Measurements from ENCODE around the gene CLDN7. TPM values are rescaled to one million over a fixed set of nuclear protein-coding genes. Genes with fewer than 3 reads are reported as not detected.

CLDN7 gene
- total RNA-seq, 2 experiments from 2014 or later, result 1.1 to 1.2 TPM

DNA sequence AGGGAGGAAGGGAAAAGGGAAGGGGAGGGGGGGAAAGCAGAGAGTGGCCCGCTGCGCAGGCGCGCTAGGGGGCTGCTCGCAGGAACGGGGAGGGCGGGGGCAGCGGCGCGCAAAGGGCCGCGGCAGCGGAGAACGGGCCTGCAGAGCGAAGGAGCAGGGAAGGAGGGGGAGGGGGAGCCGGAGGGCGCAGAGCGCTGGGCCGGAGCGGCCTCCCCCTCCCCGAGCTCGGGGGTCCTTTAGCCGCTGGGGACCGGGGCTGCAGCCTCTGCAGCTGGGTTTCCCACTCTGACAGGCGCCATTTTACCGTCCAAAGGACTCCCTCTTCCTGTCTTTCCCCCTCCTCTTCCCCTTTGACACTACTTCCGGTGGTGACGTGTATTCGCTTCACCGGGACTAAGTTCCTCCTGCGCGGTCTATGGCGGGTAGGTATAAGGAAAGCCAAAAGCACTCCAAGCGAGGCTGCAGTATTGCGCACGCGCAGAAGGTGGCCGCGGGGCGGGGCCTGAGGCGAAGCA is 10.6 kb downstream of the CLDN7 start, which contains the start of gene CTDNEP1:
TSS of gene CTDNEP1 (minus strand) at position 74 of the 515 bp plus-strand sequence. CDS start 438 bp downstream, outside the sequence.
- H3K27ac ChIP-seq (ENCODE audit: low read depth in 1 of 2, low read length in 2 of 2), result peak within 1 kb of the TSS; percentile 99
- H3K4me3 ChIP-seq (ENCODE audit: low read length), result peak within 1 kb of the TSS; percentile 71
- ATAC-seq (ENCODE audit: poor library complexity) (peak; percentile 88), DNase-seq (peak in 13 of 14 experiments; percentile 96 to 99 (median 99))
- CTCF ChIA-PET, result interaction anchor here (1.4 to 1.7 kb wide), 3 partner anchors 9 to 37 kb away, joined by 3 to 4 read pairs (median 4); partner anchors contain the start of gene GABARAP
- Mint-ChIP-seq H3K27me3 (no peaks in the 10 kb centered on the region), H3K4me3 (peak within 1 kb of the TSS; percentile 94), H3K4me1 (ENCODE audit: low read depth) (peaks cover 45% of the 10 kb centered on the region), H3K27ac (peak within 1 kb of the TSS; percentile 100), H3K36me3 (ENCODE audit: low read depth) (peaks cover 53% of the 10 kb centered on the region), H3K9me3 (no peaks in the 10 kb centered on the region)
- no peaks in the 10 kb centered on the region for H3K9me3 ChIP-seq (ENCODE audit: control insufficient read depth in 1 of 2, insufficient read depth in 1 of 2, low read length in 2 of 2)
- peaks cover 36% of the 10 kb centered on the region for H3K4me1 ChIP-seq (ENCODE audit: insufficient read depth, low read length)
- no peaks in the 10 kb centered on the region for H3K27me3 ChIP-seq (ENCODE audit: control insufficient read depth in 1 of 2, insufficient read depth in 2 of 2, low read length in 2 of 2)
- TF ChIP-seq, protein P1, sequence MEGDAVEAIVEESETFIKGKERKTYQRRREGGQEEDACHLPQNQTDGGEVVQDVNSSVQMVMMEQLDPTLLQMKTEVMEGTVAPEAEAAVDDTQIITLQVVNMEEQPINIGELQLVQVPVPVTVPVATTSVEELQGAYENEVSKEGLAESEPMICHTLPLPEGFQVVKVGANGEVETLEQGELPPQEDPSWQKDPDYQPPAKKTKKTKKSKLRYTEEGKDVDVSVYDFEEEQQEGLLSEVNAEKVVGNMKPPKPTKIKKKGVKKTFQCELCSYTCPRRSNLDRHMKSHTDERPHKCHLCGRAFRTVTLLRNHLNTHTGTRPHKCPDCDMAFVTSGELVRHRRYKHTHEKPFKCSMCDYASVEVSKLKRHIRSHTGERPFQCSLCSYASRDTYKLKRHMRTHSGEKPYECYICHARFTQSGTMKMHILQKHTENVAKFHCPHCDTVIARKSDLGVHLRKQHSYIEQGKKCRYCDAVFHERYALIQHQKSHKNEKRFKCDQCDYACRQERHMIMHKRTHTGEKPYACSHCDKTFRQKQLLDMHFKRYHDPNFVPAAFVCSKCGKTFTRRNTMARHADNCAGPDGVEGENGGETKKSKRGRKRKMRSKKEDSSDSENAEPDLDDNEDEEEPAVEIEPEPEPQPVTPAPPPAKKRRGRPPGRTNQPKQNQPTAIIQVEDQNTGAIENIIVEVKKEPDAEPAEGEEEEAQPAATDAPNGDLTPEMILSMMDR (IDR thresholded peaks at IDR 0.05), result no peak
- intact Hi-C loops (cut with DNase I, micrococcal nuclease), result loop anchor here (1.0 to 5.0 kb wide), 9 partner anchors 9 to 435 kb away; partner anchors contain the start of genes EIF5A (in 2 of the 2), ACADVL (in 1 of the 2), DLG4 (in 1 of the 2) and FGF11 (in 1 of the 2)
- POLR2A ChIA-PET, result interaction anchor here (0.6 to 3.4 kb wide), 10 partner anchors 11 to 376 kb away, joined by 3 to 54 read pairs (median 4); partner anchors contain the start of genes ACADVL, DLG4, DVL2 and GABARAP
- peaks cover 23% of the 10 kb centered on the region for H3K36me3 ChIP-seq (ENCODE audit: insufficient read depth, low read length)

DNA sequence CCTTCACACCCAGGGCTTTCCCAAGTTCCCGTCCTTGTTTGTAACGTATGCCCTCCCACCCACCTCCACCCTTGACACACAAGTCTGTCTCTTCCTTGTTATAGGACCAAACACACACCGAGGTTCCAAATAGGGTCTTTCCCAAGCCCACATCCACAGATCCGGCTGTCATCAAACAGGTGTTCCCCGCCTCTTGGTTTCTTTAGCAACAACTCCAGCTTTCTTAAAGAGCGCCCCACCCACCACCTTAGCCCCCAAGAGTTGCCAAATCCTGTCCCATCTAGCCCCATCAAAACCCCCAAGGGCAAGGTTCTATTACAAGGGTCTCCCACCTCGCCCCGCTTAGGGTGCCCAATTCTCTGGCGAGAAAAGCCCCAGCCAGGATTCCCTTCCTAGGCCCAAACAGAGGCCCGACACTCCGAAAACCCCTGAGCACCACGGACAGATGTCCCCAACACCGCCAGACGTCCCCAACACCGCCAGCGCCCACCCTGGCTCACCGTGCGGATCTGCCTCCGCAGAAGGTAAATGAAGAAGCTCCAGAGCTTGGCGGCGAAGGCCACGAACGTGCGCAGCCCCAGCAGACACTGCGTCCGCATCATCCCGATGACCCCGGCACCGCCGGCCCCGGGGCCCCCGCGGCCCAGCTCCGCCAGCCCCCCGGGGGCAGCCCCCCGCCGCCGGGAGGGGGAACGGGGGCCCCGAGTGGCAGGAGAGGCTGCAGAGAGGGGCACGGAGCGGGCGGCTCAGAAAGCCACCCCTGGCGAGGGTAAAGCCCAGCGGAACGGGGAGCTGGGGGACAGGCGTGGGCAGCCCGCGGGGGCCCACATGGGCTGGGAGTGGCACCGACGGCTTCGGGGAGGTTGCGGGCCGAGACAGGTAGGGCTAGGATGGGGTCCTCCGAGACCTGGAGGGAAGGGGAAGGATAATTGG is 11.3 kb downstream of the CLDN7 start:
- intact Hi-C loops (cut with DNase I, micrococcal nuclease), result loop anchor here in 1 of 2 experiments (1.0 to 5.0 kb wide), 5 partner anchors 10 to 311 kb away; partner anchors contain the start of genes ACADVL, DLG4, EIF5A and FGF11
- Mint-ChIP-seq H3K9me3 (no peaks in the 10 kb centered on the region), H3K27me3 (no peaks in the 10 kb centered on the region), H3K36me3 (ENCODE audit: low read depth) (peaks cover 53% of the 10 kb centered on the region), H3K4me3 (peak overlapping the region; percentile 94), H3K4me1 (ENCODE audit: low read depth) (peaks cover 45% of the 10 kb centered on the region), H3K27ac (peak overlapping the region; percentile 100)
- DNase-seq (peak in 4 of 14 experiments; percentile 8 to 81 (median 60)), ATAC-seq (ENCODE audit: poor library complexity) (peak; percentile 1)
- ChIA-PET CTCF (interaction anchor here (1.4 to 1.7 kb wide), 3 partner anchors 9 to 37 kb away, joined by 3 to 4 read pairs (median 4); partner anchors contain the start of gene GABARAP), POLR2A (interaction anchor here (0.6 to 3.4 kb wide), 10 partner anchors 10 to 377 kb away, joined by 3 to 54 read pairs (median 4); partner anchors contain the start of genes ACADVL, DLG4, DVL2 and GABARAP)
- Histone ChIP-seq H3K36me3 (ENCODE audit: insufficient read depth, low read length) (peaks cover 24% of the 10 kb centered on the region), H3K27ac (ENCODE audit: low read depth in 1 of 2, low read length in 2 of 2) (peak overlapping the region; percentile 63 to 99), H3K27me3 (ENCODE audit: control insufficient read depth in 1 of 2, insufficient read depth in 2 of 2, low read length in 2 of 2) (no peaks in the 10 kb centered on the region), H3K4me1 (ENCODE audit: insufficient read depth, low read length) (peaks cover 36% of the 10 kb centered on the region), H3K4me3 (ENCODE audit: low read length) (peak overlapping the region; percentile 71), H3K9me3 (ENCODE audit: control insufficient read depth in 1 of 2, insufficient read depth in 1 of 2, low read length in 2 of 2) (no peaks in the 10 kb centered on the region)
- TF ChIP-seq, protein P1 (IDR thresholded peaks at IDR 0.05), result no peak

DNA sequence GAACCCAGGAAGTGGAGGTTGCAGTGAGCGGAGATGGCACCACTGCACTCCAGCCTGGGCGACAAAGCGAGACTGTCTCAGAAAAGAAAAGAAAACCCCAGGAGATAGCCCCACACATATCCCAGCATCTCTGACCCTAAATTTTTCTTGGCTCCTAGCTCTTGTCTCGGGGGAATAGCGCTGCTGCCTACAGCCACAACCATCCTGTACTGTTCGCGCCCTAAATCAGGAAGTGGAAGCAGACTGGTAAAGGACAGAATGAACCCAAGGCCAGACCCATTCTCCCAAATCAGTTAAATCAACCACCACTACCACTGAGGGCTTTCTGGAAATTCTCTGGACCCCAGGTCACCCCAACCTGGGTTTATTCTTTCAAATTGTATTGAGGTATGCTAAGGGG is 12.4 kb downstream of the CLDN7 start:
- Mint-ChIP-seq H3K4me1 (ENCODE audit: low read depth) (peaks cover 45% of the 10 kb centered on the region), H3K4me3 (peak overlapping the region; percentile 94), H3K27ac (peak overlapping the region; percentile 100), H3K9me3 (no peaks in the 10 kb centered on the region), H3K27me3 (no peaks in the 10 kb centered on the region), H3K36me3 (ENCODE audit: low read depth) (peaks cover 49% of the 10 kb centered on the region)
- peak overlapping the region in 1 of 2 donors; percentile 16 for H3K27ac ChIP-seq (ENCODE audit: low read depth in 1 of 2, low read length in 2 of 2)
- H3K9me3 ChIP-seq (ENCODE audit: control insufficient read depth in 1 of 2, insufficient read depth in 1 of 2, low read length in 2 of 2), result no peaks in the 10 kb centered on the region
- H3K27me3 ChIP-seq (ENCODE audit: control insufficient read depth in 1 of 2, insufficient read depth in 2 of 2, low read length in 2 of 2), result no peaks in the 10 kb centered on the region
- H3K36me3 ChIP-seq (ENCODE audit: insufficient read depth, low read length), result peaks cover 25% of the 10 kb centered on the region
- POLR2A ChIA-PET, result interaction anchor here (1.2 to 3.4 kb wide), 3 partner anchors 9 to 378 kb away, joined by 3 to 54 read pairs (median 4); partner anchors contain the start of genes DVL2, GABARAP, PHF23 and SAT2
- TF ChIP-seq, protein P1 (IDR thresholded peaks at IDR 0.05), result no peak
- no peak for DNase-seq
- peaks cover 36% of the 10 kb centered on the region for H3K4me1 ChIP-seq (ENCODE audit: insufficient read depth, low read length)
- no peak for ATAC-seq (ENCODE audit: poor library complexity)
- peak overlapping the region; percentile 71 for H3K4me3 ChIP-seq (ENCODE audit: low read length)
- intact Hi-C loops (cut with DNase I, micrococcal nuclease), result loop anchor here in 1 of 2 experiments (5.0 kb wide), 4 partner anchors 33 to 312 kb away; partner anchors contain the start of genes ACADVL, DLG4, EIF5A and FGF11
- CTCF ChIA-PET, result interaction anchor here (1.2 to 1.6 kb wide), 2 partner anchors 29 to 46 kb away, joined by 3 to 4 read pairs; no protein-coding TSS in a partner anchor
